Stimulated activated CD4-positive, alpha-beta T cell treated with anti-CD3 and anti-CD28 coated beads, Interleukin-2, amount 100 ng/mL, for 24 hours (primary cell): Measurements from ENCODE around the gene COL17A1.

Experiments
- DNase-seq, 2 donors: peaks; one replicate each; pipeline ENCODE4 v3.0.0-alpha.2; 2020

Gene COL17A1

DNA sequence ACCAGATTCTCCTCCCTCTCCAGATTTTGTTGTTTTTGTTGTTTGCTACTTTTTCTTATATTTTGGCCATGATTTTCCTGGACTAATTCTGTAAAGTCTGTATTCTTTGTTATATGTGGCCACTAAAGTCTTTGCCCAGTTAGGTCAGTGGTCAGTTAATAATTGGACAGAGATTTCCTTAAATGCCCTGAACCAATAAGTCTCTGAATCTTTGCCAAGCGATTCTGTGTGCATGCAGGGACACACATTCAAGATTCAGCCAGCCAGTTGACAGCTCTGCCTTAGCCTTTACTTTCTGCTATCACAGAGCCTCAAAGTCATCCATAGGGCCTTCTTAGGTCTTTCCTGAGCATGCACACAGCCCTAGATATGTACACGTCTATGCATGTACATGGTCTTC, 11.0 kb upstream of the COL17A1 start:
- DNase-seq = no peak

- no peak for DNase-seq
These were observed 7.1 kb upstream of the COL17A1 start for GRCh38 chr10:104092749-104093148.

GRCh38 chr10:104090611-104091010, 4.9 kb upstream of the COL17A1 start:
- DNase-seq = no peak

DNA sequence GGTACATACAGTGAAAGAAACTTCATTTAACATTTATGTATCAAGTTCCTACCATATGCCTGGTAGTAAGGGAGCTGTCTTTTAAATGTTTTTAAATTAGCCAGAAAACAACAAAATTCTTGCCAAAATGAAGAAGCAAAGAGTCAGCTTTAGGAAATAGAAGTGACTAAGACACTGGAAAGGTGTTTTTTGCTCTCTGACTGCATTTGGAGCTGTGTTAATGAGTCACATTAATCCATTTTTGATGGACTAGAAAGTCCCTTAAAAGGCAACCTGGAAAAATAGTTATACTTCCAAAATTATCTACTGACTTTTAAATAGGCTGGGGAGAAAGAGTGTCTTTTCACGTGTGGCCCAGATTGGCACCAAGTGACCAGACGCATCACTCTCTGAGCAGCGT, 3.9 kb upstream of the COL17A1 start:
- DNase-seq = no peak

GRCh38 chr10:104088239-104088638, 2.6 kb upstream of the COL17A1 start:
- DNase-seq = no peak

DNA sequence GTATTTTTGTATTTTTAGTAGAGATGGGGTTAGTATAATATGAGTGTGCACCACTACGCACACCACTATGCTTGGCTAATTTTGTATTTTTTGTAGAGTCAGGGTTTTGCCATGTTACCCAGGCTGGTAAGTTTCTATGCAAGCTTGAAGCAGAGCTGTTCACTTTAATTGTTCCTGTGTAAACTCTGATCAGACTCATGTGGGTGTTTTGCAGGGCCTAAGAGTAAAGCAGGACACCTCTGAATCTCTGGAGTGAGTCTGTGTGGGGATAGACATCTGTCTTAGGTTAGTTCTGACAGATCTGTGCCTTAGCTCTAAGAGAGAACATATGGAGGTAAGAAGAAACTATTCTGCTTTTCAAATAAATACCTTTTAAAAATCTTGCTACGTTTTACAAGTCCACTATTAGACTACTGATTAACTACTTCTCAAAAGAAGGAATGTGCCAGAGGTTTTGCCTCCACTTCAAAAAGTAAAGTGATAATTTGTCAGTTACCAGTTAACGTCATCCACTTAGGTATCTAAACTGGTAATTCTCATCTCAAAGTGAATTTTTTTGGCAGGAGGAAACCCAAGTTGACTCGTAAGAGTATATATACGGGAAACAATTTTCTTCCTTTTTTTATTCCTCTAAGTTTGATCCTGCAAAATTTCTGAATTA, 1.1 kb downstream of the COL17A1 start:
- DNase-seq = no peak

- DNase-seq = no peak
These were observed 3.7 kb downstream of the COL17A1 start for GRCh38 chr10:104081998-104082397.

DNA sequence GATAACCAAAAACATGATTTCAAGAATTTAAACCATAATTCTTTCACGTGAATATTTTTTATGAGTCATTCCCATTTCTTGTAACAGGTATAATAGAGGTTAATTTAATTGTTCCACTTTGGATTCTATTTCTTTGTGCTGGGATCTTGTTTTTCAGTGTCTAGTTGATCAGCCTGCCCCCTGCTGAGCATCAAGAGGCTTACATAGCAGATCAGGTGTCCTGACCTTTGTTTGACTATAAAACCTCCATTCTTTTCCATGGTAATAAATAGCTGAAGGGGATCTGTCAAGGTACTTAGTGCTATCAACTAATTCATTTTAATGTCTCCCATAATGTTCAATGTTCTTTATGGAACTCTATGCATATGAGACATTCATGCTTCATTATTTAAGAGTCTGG, 4.9 kb downstream of the COL17A1 start:
- DNase-seq = peak in 1 of 2 donors; percentile 6

DNA sequence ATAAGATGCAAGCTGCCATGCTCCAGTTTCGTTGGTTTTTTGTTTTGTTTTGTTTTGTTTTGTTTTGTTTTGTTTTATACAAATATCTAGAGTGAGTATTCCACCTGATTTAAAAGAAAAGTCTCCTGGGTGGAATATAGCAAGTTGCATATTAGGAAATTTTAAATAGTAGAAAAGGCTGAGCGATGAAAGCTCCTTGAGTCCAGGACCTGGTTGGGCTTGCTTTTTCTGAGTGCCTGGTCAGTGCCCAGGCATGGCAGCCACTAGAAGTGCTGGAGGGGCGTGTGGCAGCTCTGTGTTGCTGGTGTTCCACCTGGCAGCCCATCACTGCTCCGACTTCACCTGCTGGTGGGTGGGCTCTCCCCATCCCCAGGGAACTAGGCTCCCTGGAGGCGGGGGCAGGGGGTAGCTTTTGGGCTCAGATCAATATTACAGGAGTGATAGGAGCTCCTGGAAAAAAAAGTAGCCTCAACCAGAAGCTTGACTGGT, 8.0 kb downstream of the COL17A1 start:
- no peak for DNase-seq

- no peak for DNase-seq
These were observed 8.4 kb downstream of the COL17A1 start for GRCh38 chr10:104077247-104077646.

- no peak for DNase-seq
These were observed 8.9 kb downstream of the COL17A1 start for GRCh38 chr10:104076743-104077160.

DNA sequence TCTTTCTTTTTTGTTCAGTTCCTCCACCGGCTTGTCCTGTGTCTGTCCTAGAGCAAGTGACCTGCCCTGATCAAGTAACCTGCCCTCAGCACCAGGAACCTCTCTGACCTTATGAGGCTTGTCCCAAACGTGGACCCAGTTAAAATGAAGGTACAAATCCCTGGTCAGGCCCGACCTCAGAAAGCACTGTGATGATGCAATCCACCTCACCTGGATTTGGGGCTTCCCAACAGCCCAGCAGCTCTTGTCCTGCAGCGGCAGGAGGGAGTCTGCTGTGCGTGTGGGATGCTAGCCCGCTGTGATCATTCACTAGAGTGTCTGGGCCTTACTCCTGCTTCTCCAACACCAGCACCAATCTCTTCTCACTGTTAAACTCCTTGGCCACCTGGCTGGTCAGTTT, 11.2 kb downstream of the COL17A1 start:
- no peak for DNase-seq

DNA sequence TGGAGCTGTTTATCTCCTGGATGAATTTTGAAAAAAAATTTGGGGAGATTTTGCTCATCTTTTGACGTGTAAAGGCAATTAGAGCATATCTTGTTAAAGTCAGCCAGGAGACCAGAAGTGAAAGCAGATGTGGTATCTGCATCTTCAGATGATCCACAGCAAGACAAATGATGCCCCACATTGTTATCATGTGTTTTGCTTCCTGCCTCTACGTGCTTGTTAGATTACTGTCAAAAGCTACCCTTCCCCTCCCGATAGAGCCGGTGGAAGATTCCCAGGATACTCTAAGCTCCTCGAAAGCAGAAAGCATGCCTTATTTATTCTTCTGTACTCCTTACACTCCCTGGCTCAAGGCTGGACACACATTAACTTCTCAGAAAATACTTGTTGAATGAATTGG, 12.9 kb downstream of the COL17A1 start:
- DNase-seq = no peak

DNA sequence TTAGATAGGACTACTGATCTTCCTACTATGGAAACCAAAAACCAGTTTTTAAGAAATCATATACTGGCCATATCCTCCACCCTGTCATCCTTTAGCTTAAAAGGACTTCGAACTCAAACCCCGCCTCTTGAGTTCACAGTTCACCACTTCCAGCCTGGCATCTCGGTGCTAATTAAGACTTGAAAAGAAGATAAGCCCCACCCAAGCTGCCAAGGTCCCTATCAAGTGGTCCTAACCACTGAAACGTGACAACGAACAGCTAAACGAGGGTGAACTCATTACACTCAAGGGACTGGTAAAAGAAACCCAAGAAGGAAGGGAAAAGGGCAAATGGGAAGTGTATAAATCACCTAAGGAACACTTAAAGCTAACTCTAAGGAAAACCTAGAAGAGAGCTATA, 16.1 kb downstream of the COL17A1 start:
- no peak for DNase-seq

DNA sequence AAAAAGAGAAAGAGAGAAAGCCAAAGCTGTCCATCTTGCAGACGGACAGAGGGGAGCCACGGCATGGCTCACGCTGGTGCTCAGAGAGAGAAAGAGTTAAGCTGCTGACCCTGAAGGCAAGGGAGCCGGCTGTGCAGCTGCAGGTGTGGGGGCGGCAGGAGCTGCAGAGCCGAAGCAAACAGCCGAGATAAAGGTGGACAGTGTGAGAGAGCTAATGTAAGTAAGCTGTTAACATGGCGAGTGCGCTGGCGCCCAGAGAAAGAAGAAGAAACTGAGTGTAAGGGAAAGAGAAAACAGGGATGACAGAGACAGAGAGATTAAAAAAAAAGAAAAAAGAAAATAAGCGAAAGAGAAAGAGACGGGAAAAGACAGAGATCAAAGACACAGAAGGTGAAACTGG, 18.2 kb downstream of the COL17A1 start:
- no peak for DNase-seq

- DNase-seq = no peak
These were observed 18.7 kb downstream of the COL17A1 start for GRCh38 chr10:104066945-104067344.

- no peak for DNase-seq
These were observed 19.9 kb downstream of the COL17A1 start for GRCh38 chr10:104065748-104066147.

- DNase-seq = no peak
These were observed 24.5 kb downstream of the COL17A1 start for GRCh38 chr10:104061196-104061595.

- DNase-seq = no peak
These were observed 26.3 kb downstream of the COL17A1 start for GRCh38 chr10:104059364-104059763.

DNA sequence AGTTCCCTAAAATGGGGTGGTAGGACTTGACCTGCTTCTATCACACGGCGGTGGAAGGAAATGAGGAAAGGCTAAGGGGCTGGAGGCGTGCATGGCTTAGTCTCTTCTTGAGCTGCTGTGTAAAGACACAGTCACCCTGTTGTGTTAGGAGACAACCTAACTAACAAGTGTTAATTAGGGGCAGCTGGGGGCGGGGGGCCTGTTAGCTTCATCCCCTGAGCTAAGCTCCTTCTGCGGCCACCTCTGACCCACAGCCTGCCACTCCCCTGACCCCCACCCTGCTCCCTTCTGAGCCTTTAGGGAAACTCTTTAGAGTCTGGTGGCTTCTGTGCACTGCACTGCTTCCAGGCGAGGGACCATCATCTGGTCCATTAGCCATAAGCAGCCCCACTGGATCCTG, 28.0 kb downstream of the COL17A1 start:
- no peak for DNase-seq

GRCh38 chr10:104056619-104057273, 28.9 kb downstream of the COL17A1 start:
- DNase-seq = no peak

GRCh38 chr10:104054430-104054829, 31.2 kb downstream of the COL17A1 start:
- DNase-seq = no peak

DNA sequence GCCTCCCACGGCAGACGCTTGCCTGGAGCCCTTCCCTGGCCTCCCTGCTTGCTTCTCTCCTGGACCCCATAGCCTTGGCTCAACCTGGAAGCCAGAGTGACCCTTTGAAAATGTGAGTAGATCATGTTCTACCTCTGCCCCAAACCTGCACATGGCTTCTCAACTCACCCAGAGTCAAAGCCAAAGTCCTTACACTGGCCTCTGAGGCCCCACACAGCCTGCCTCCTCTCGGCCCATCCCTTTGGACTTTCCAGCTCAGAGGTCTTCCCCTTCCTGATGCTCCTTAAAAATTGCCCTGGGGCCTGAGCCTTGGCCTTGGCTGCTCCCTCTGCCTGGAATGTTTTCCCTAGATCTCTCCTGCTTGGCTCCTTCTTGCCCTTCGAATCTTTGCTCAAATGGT, 32.5 kb downstream of the COL17A1 start:
- no peak for DNase-seq

DNA sequence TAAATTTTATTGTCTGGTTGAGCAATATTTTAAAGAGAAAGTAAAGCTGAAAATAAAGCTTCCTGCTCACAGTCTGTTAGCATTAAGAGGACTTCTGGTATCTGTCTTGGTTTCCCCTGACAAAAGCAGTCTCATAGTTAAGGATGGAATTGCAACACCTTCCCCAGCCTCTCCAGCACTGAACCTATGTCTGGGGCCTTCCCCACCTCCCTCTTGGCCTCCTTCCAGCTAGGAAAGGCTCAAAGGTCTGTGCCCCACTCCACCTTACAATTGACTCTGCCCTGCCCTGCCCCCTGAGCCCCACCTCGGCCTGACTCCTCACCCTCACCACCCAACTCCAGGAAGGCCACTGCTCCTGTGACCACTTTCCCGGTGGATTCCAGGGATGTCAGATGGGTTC, 33.2 kb downstream of the COL17A1 start:
- no peak for DNase-seq
